NCI-H748 treated with DMSO at 0.1 percent for 48 hours (cell line): ENCODE data around the gene ENSA.
A peak's percentile ranks its signal among the peaks of the same experiment; 100 is the strongest.
"Not testable (repeated sequence)": the region's sequence is repeated elsewhere in the genome, so short reads cannot be mapped to it uniquely, and the experiment has no call there.

Source experiments
- DNase-seq: peaks from one replicate; lab custom pipeline; 2025; lab: John Stamatoyannopoulos, UW

Gene ENSA

DNA sequence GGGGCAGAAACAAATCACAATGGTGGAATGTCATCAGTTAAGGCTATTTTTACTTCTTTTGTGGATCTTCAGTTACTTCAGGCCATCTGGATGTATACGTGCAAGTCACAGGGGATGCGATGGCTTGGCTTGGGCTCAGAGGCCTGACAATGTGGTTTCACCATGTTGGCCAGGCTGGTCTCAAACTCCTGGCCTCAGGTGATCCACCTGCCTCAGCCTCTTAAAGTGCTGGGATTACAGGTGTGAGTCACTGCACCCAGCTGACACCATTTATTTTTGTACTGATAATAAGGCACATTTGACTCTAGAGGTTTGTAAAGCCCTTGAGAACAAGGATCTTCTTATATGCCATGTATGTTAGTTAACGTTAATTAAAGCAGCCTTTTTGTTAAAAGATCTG is 48.4 kb downstream of the ENSA start:
- not testable (repeated sequence) for DNase-seq

DNA sequence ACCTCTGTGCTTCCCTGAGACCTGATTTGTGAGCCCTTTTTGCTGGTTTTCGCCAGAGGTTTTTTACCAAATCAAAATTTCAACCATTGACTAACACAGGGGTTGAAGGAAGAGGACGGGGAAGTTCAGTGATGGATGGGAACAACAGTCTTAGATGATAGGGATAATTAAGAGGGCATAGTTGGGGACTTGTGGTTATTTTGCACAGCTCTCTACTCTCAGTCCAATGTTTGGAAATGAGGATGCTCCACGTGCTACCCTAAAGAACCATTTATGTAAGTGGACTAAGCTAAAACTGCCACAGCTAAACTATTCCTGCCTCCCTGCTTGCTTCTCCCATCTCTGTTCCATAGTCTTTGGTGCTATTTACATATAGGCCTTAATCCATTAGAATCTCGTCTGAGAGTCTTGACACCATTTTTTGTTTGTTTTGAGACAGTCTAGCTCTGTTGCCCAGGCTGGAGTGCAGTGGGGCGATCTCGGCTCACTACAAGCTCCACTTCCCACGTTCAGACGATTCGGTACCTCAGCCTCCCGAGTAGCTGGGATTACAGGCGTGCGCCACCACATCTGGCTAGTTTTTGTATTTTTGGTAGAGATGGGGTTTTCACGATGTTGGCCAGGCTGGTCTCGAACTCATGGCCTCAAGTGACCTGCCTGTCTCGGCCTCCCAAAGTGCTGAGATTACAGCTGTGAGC is 49.3 kb downstream of the ENSA start:
- no peak for DNase-seq

DNA sequence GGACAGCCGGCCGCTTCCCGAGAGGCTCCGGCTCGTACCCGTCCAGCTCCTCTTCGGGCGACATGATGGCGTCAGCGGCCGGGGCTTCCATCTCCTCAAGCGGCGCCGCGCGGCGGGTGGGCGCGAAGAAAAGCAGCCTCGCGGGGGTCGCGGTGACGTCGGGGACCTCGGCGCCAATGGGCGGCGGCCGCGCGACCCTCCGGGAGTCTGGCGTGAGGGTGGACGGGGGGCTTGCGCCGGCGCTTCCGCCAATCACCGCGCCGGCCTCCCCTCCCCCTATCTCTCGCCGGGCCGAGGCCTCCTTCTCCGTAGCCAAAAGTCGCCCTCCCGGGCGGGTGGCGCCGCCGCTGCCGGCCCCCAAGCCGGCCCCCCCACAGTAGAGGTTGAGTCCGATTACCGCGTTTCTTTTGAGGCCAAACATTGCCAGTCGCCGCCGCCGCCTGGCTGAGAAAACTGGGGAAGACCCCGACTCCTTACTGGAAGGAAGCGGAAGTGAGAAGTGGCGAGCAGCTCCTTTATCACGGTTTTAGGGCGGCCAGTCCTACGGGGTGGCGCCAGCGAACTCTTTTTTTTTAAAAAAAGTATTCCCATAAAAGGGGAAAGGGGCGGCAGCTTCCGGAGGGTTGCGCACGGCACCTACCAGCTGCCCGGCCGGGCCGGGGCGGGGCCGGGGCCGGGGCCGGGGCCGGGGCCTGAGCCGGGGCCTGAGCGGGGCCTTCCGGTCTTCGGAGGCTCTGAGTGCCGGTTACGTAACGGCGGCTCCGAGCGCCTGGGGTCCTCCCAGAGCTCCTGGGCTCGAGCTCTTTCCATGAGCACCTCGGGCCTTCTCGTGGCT is 50.1 kb downstream of the ENSA start, which contains the start of gene MCL1:
TSS of gene MCL1 (minus strand) at position 501 of the 835 bp plus-strand sequence. CDS start at position 421, 80 bp downstream.
- peak; percentile 91 for DNase-seq

- DNase-seq: peak; percentile 69
Observed at GRCh38 chr1:150578272-150579109, 50.9 kb downstream of the ENSA start.

- peak; percentile 21 for DNase-seq
Observed at GRCh38 chr1:150577557-150578271, 51.7 kb downstream of the ENSA start.

DNA sequence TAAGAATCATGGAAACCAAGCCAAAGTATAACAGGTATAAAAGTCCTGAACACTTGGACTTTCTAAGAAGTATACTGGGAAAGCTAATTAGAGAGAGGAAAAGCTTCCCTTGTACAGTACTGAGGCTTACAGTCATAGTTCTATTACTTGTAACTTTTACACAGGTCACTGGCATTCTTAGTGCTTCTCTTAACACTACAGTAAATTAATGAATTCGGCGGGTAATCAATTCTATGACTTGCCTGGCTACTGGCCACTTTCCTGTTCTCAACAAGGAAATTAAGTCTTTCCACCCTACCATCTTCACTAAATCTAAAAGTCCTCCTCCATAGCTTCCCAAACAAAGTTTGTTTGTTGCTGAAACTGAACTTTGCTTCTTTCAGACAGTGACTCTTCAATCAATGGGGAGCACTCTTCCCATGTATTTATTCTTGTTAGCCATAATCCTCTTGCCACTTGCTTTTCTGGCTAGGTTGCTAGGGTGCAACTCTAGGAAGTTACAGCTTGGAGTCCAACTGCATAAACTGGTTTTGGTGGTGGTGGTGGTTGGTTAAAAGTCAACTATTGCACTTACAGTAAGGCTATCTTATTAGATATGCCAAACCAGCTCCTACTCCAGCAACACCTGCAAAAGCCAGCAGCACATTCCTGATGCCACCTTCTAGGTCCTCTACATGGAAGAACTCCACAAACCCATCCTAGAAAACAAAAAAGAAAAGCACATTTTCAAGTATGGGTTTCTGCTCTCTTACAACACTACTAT is 52.4 kb downstream of the ENSA start:
- DNase-seq: no peak

- no peak for DNase-seq
Observed at GRCh38 chr1:150576367-150576711, 53.1 kb downstream of the ENSA start.

DNA sequence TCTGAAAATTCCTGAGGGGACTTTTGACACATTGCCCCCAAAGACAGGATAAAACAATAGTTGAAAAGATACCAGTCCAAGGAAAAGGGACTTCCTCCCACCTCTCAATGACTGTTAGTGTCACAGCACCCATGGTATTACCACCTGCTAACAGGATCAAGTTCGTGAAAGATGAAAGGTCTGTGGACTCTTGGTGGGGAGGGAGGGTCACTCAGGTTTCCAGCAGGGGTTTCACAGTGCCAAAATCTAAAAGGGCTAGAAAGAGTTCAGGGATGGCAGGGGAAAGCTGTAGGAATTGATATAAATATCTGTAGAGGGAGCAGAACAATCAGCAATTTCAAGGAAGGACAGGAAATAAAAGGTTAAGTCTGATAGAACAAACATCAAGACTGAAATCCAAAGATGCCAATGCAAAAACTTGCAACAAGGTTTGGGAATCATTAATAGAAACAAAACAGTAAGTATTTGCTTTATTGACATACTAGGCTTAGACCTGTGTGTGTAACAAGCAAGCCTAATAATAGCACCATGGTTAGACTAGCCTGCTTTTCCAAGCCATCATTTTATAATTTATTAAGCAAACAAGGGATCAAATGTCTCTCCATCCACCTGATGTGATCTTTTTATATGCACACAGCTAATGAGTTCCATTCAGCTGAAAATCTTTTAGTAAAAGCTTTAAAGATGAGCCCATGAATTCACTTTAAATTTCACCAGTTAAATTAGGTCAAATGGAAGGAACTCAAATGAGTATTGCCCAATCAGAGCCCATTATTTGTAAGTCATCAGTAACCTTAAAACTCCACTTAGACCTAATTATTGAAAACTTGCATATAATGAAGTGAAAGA is 53.7 kb downstream of the ENSA start:
- no peak for DNase-seq

GRCh38 chr1:150575072-150575489 is 54.3 kb downstream of the ENSA start:
- DNase-seq: no peak

GRCh38 chr1:150574260-150575071 is 54.9 kb downstream of the ENSA start:
- no peak for DNase-seq

DNA sequence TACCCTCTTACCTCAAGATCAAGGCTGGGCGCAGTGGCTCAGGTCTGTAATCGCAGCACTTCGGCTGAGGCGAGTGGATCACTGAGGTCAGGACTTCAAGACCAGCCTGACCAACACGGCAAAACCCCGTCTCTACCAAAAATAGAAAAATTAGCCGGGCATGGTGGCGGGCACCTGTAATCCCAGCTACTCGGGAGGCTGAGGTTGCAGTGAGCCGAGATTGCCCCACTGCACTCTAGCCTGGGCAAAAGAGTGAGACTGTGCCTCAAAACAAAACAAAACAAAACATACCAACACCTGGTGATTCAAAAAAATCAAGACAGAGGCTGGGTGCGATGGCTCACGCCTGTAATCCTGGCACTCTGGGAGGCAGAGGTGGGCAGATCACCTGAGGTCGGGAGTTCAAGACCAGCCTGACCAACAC is 55.8 kb downstream of the ENSA start:
- DNase-seq: not testable (repeated sequence)

DNA sequence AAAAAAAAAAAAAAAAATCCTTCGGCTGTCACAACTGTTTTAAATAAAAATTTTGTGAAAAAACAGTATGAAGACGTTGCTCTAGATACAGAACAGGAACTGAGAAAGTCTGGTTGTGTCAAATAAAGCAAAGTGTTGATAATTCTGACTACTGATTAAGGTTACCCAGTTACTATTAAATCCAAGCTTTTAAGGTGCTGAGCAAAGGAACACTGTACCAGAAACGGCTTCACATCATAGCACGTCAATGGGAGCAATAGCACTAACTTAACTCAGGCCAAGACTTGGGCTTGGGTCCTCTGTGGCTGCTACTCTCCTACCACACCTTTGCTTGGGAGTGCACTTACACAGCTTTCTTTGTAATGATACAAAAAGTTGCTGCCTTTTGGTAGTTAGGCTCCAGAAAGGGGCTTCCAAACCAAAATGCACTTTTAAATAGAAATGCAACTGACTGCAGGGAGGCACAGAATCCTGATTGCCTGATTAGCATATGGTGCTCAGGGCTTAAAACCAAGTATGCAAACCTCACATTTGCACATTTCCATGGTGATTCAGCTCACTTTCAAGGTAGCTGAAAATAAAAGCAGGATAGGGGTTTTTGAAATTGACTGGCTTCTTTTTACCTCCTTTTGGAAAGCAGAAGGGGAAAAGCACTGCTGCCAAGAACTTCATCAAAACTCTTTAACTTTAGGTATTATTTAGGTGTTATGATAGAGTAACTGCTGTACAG is 56.3 kb downstream of the ENSA start:
- no peak for DNase-seq
